Mesenchymal stem cell (in vitro differentiated cells and primary cell): ENCODE measurements around the gene CNN3.

Source experiments
- DNase-seq: peaks from one replicate; pipeline ENCODE4 v3.0.0-alpha.2; 2013
- H2AFZ ChIP-seq: one replicate; pipeline ENCODE4 v1.6.1; 2013; ENCODE audit warnings: low read depth, mild to moderate bottlenecking, control low read depth, inconsistent platforms, low read length, moderate library complexity
- H2AK5ac ChIP-seq: 2 replicates; pipeline ENCODE4 v1.6.1; 2013; ENCODE audit warnings: low read length, moderate library complexity, mild to moderate bottlenecking, inconsistent platforms; ENCODE audit not compliant: severe bottlenecking
- H2BK120ac ChIP-seq: one replicate; pipeline ENCODE4 v1.6.1; 2013; ENCODE audit warnings: low read depth, mild to moderate bottlenecking, inconsistent platforms, low read length, moderate library complexity
- H2BK12ac ChIP-seq, 2 experiments: one replicate each; pipeline ENCODE4 v1.6.1; 2013; ENCODE audit warnings: inconsistent platforms in 2 of 2, low read length in 2 of 2, mild to moderate bottlenecking in 2 of 2, moderate library complexity in 2 of 2, control low read depth in 1 of 2
- H2BK15ac ChIP-seq: one replicate; pipeline ENCODE4 v1.6.1; 2013; ENCODE audit warnings: mild to moderate bottlenecking, low read depth, inconsistent platforms; ENCODE audit not compliant: poor library complexity, severe bottlenecking
- H2BK5ac ChIP-seq: 2 replicates; pipeline ENCODE4 v1.6.1; 2013; ENCODE audit warnings: low read depth, mild to moderate bottlenecking, low read length, control low read depth, inconsistent platforms; ENCODE audit not compliant: poor library complexity, severe bottlenecking
- H3K14ac ChIP-seq, 2 experiments: one replicate each; pipeline ENCODE4 v1.6.1; 2013; ENCODE audit warnings: inconsistent platforms in 2 of 2, low read length in 2 of 2, control low read depth in 1 of 2, mild to moderate bottlenecking in 1 of 2, moderate library complexity in 1 of 2
- H3K18ac ChIP-seq, 2 experiments: one replicate each; pipeline ENCODE4 v1.6.1; 2013; ENCODE audit warnings: inconsistent platforms in 2 of 2, low read length in 2 of 2, control low read depth in 1 of 2, low read depth in 1 of 2, mild to moderate bottlenecking in 1 of 2
- H3K23ac ChIP-seq, 2 experiments: one replicate each; pipeline ENCODE4 v1.6.1; 2013; ENCODE audit warnings: inconsistent platforms in 2 of 2, low read length in 2 of 2, mild to moderate bottlenecking in 2 of 2, moderate library complexity in 2 of 2, control low read depth in 1 of 2
- H3K27ac ChIP-seq: 2 replicates; pipeline ENCODE4 v1.5.1; 2013; ENCODE audit warnings: mild to moderate bottlenecking, moderate library complexity, low read length, control low read depth, inconsistent platforms; ENCODE audit not compliant: poor library complexity, severe bottlenecking
- H3K27me3 ChIP-seq, 2 experiments: 2 replicates each; pipeline versions ENCODE4 v1.6.1 to v1.7.0; 2013; ENCODE audit warnings: low read length in 2 of 2, mild to moderate bottlenecking in 2 of 2, moderate library complexity in 2 of 2, control low read depth in 1 of 2, inconsistent platforms in 1 of 2; ENCODE audit not compliant: control insufficient read depth in 1 of 2, insufficient read depth in 1 of 2
- H3K36me3 ChIP-seq, 2 experiments: 2 replicates each; pipeline versions ENCODE4 v1.6.1 to v1.7.0; 2013; ENCODE audit warnings: low read length in 2 of 2, control low read depth in 1 of 2, inconsistent platforms in 1 of 2, low read depth in 1 of 2, mild to moderate bottlenecking in 1 of 2; ENCODE audit not compliant: insufficient read depth in 2 of 2, control insufficient read depth in 1 of 2
- H3K4ac ChIP-seq, 2 experiments: one replicate each; pipeline ENCODE4 v1.6.1; 2013; ENCODE audit warnings: inconsistent platforms in 2 of 2, low read length in 2 of 2, mild to moderate bottlenecking in 2 of 2, moderate library complexity in 2 of 2, control low read depth in 1 of 2, low read depth in 1 of 2
- H3K4me1 ChIP-seq: 2 replicates; pipeline ENCODE4 v1.6.1; 2013; ENCODE audit warnings: low read depth, low read length, control low read depth; ENCODE audit not compliant: control insufficient read depth, insufficient read depth
- H3K4me2 ChIP-seq: 2 replicates; pipeline ENCODE4 v1.6.1; 2013; ENCODE audit warnings: low read length, mild to moderate bottlenecking, inconsistent platforms; ENCODE audit not compliant: poor library complexity, severe bottlenecking
- H3K4me3 ChIP-seq, 2 experiments: 2 replicates each; pipeline versions ENCODE4 v1.5.1 to v1.7.0; 2013; ENCODE audit warnings: low read length in 2 of 2, mild to moderate bottlenecking in 2 of 2, control low read depth in 1 of 2, low read depth in 1 of 2; ENCODE audit not compliant: insufficient read depth in 1 of 2
- H3K79me1 ChIP-seq: replicated peaks from 2 replicates; pipeline ENCODE4 v1.6.1; 2013; ENCODE audit warnings: mild to moderate bottlenecking, control low read depth, low read length, inconsistent platforms; ENCODE audit not compliant: poor library complexity, severe bottlenecking
- H3K9ac ChIP-seq: 2 replicates; pipeline ENCODE4 v1.7.0; 2013; ENCODE audit warnings: mild to moderate bottlenecking, low read length, moderate library complexity
- H3K9me3 ChIP-seq: 2 replicates; pipeline ENCODE4 v1.7.0; 2013; ENCODE audit warnings: mild to moderate bottlenecking, low read length; ENCODE audit not compliant: control insufficient read depth
- H4K8ac ChIP-seq: one replicate; pipeline ENCODE4 v1.6.1; 2013; ENCODE audit warnings: inconsistent platforms, mild to moderate bottlenecking, low read length, moderate library complexity
- H4K91ac ChIP-seq: one replicate; pipeline ENCODE4 v1.6.1; 2013; ENCODE audit warnings: mild to moderate bottlenecking, low read length, inconsistent platforms
- WGBS: methylation state at CpG from one replicate; pipeline ENCODE4 v1.1.7; 2013; ENCODE audit warnings: mixed read lengths; 5-methylcytosine and 5-hydroxymethylcytosine counted together

Gene CNN3

DNA sequence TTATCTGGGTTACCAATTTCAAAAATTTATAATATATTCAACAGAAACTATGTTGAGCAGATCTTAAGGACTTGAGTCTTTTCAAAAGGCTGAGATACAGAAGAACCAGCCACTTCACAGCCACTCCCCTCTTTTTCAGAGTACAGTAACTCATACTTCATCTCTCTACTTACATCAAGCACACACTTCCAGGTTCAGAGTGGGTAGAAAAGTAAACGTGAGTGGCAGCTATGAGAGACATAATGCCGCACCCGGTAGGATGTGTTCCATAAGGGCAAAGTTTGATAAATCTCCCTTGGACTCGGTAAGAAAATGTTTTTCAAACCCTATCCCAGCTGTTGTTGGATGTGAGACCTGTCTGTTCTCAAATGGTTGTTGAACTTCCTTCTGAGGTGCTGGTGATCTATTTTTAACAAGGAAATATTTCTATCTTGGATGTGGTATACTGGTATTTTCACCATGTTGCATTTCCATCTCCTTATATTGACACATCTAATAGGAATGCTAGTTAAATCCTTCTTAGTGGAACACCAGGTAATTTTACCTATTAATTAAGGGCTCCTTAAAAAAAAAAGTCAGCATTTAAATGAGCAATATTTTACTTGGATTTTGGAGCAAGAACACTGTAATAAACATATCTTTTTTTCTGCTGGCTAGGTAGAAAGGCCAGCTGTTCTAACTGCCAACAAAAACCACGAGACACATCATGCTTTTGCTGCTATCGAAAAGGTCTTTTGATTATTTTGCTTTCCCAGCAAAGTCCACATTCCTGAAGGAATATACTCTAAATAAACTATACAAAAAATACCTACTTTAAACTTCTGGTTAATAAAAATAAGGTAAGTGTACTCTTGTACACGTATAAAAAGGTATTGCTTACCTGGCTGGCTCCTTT is 28.2 kb downstream of the CNN3 start:
- H3K4ac ChIP-seq: no peak overlapping the region
- H3K9ac ChIP-seq: no peak overlapping the region
- no peak overlapping the region for H3K14ac ChIP-seq
- DNase-seq: no peak
- H4K8ac ChIP-seq: no peak overlapping the region
- no peak overlapping the region for H3K4me2 ChIP-seq
- no peak overlapping the region for H2BK15ac ChIP-seq
- H3K36me3 ChIP-seq: peaks cover 15 to 90% of the 10 kb centered on the region in 2 experiments
- H3K4me1 ChIP-seq: peaks cover 3% of the 10 kb centered on the region
- no peak overlapping the region for H2BK120ac ChIP-seq
- no peak overlapping the region for H2BK5ac ChIP-seq
- no peak overlapping the region for H4K91ac ChIP-seq
- H3K27ac ChIP-seq: peak overlapping the region; percentile 54
- H2AFZ ChIP-seq: no peak overlapping the region
- no peak overlapping the region for H2BK12ac ChIP-seq
- H3K27me3 ChIP-seq: no peaks in the 10 kb centered on the region
- H3K23ac ChIP-seq: no peak overlapping the region
- H3K79me1 ChIP-seq: peaks cover 13% of the 10 kb centered on the region
- H3K9me3 ChIP-seq: no peaks in the 10 kb centered on the region
- 96% methylated on average over 7 of the region's 7 CpGs for WGBS
- no peak overlapping the region for H2AK5ac ChIP-seq
- H3K18ac ChIP-seq: no peak overlapping the region
- H3K4me3 ChIP-seq: no peak overlapping the region

DNA sequence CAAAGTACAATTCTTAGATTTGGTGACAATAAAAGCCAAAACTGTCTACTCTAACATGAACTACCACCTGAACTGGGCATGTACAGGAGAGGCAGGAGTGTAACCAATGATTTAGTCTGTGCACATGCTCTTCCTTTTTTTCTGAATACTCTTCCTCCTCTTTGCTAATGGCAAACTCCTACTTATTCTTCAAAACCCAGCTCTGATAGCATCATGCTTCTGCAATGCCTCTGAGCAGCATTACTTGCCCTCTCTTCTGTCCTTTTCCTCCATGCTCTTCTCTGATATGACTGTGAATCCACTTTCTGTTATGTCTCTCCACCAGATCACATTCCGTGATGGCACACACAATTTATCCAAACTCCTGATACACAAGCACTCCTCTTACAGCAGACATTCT is 31.4 kb downstream of the CNN3 start:
- H2BK12ac ChIP-seq: no peak overlapping the region
- no peak overlapping the region for H4K8ac ChIP-seq
- H3K36me3 ChIP-seq: peaks cover 22 to 85% of the 10 kb centered on the region in 2 experiments
- no peak overlapping the region for H3K4me2 ChIP-seq
- H3K9ac ChIP-seq: no peak overlapping the region
- H3K27me3 ChIP-seq: no peaks in the 10 kb centered on the region
- no peak overlapping the region for H3K4me3 ChIP-seq
- no peak overlapping the region for H3K4ac ChIP-seq
- H3K79me1 ChIP-seq: peaks cover 18% of the 10 kb centered on the region
- H2AK5ac ChIP-seq: no peak overlapping the region
- H3K4me1 ChIP-seq: peaks cover 1% of the 10 kb centered on the region
- H2BK5ac ChIP-seq: no peak overlapping the region
- H3K14ac ChIP-seq: no peak overlapping the region
- 100% methylated on average over 1 of the region's 1 CpG for WGBS
- no peak overlapping the region for H3K27ac ChIP-seq
- H3K9me3 ChIP-seq: no peaks in the 10 kb centered on the region
- H2BK15ac ChIP-seq: no peak overlapping the region
- H3K23ac ChIP-seq: no peak overlapping the region
- DNase-seq: no peak
- H3K18ac ChIP-seq: no peak overlapping the region
- H2AFZ ChIP-seq: no peak overlapping the region
- no peak overlapping the region for H2BK120ac ChIP-seq
- H4K91ac ChIP-seq: no peak overlapping the region

DNA sequence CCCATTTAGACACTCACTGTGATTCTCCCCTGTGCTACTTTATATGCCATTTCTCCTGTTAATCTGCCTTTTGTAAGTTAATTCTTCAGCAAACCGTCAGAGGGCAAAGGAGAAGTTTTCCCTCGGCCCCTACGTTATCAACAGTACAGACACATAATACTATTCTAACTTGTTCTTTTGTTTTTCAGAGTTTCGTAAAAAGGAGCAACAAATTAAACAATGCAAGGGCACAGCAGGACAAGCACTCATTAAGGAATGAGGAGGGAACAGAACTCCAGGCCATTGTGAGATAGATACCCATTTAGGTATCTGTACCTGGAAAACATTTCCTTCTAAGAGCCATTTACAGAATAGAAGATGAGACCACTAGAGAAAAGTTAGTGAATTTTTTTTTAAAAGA is 32.3 kb downstream of the CNN3 start:
- no peak overlapping the region for H3K18ac ChIP-seq
- H3K4me3 ChIP-seq: no peak overlapping the region
- peaks cover 1% of the 10 kb centered on the region for H3K4me1 ChIP-seq
- no peak overlapping the region for H3K9ac ChIP-seq
- no peak overlapping the region for H2BK120ac ChIP-seq
- DNase-seq: no peak
- WGBS: 94% methylated on average over 4 of the region's 4 CpGs
- peaks cover 22 to 80% of the 10 kb centered on the region in 2 experiments for H3K36me3 ChIP-seq
- H3K4me2 ChIP-seq: no peak overlapping the region
- H2BK15ac ChIP-seq: no peak overlapping the region
- no peaks in the 10 kb centered on the region for H3K27me3 ChIP-seq
- H4K8ac ChIP-seq: no peak overlapping the region
- no peak overlapping the region for H2AFZ ChIP-seq
- H2BK5ac ChIP-seq: no peak overlapping the region
- H3K27ac ChIP-seq: no peak overlapping the region
- H3K79me1 ChIP-seq: peaks cover 18% of the 10 kb centered on the region
- H3K4ac ChIP-seq: no peak overlapping the region
- no peak overlapping the region for H3K23ac ChIP-seq
- H2BK12ac ChIP-seq: no peak overlapping the region
- H3K9me3 ChIP-seq: no peaks in the 10 kb centered on the region
- H2AK5ac ChIP-seq: no peak overlapping the region
- H3K14ac ChIP-seq: no peak overlapping the region
- H4K91ac ChIP-seq: no peak overlapping the region

DNA sequence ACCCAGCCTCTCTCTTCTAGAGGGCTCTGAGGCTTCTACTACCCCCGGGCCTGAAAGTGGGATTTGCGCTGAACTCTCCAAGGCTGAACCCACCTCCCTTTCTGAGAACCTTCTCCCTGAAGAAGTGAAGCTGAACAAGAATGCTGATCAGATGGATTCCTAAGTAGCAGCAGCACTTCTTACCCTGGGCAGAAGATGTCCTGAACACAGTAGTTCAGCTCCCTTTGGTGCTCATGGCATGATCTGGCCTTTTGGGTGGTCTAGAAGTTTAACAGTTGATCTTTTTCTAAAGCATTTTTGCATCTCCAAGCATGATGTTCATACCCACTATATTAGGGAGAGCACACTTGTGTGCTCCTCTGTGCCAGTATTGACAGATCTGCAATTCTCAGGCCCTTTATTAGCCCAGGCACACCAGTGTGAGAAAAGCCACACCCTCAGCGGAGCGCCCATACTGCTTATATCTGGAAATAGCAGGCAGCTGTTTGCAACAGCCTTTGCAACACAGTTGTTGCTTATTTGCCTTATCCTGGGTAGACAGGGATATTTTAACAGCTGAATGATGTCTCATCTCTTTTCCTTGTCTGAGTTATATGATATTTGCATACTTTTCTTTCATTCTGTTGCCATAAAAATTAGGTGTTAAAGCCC is 34.2 kb downstream of the CNN3 start:
- Histone ChIP-seq H3K18ac (no peak overlapping the region), H2AK5ac (no peak overlapping the region), H3K4me2 (no peak overlapping the region), H3K4me3 (no peak overlapping the region), H3K14ac (no peak overlapping the region), H4K91ac (no peak overlapping the region), H2BK12ac (no peak overlapping the region), H3K23ac (no peak overlapping the region), H3K4me1 (no peaks in the 10 kb centered on the region), H2AFZ (no peak overlapping the region), H3K9me3 (no peaks in the 10 kb centered on the region), H3K9ac (no peak overlapping the region), H2BK120ac (no peak overlapping the region), H3K27me3 (no peaks in the 10 kb centered on the region), H3K79me1 (peaks cover 16% of the 10 kb centered on the region), H2BK15ac (no peak overlapping the region), H2BK5ac (no peak overlapping the region), H3K27ac (no peak overlapping the region), H3K4ac (no peak overlapping the region), H3K36me3 (peaks cover 20 to 61% of the 10 kb centered on the region in 2 experiments), H4K8ac (no peak overlapping the region)
- WGBS: 100% methylated on average over 4 of the region's 4 CpGs
- no peak for DNase-seq
